Mesendoderm (in vitro differentiated cells): ENCODE results near the gene CCSER1.

Experiments used
- DNase-seq: peaks from one replicate; pipeline ENCODE4 v3.0.0; 2013
- H2AK5ac ChIP-seq: 2 replicates; pipeline ENCODE4 v1.6.1; 2013; ENCODE audit warnings: low read length, inconsistent platforms
- H2BK120ac ChIP-seq: 2 replicates; pipeline ENCODE4 v1.6.1; 2013; ENCODE audit warnings: low read depth, mild to moderate bottlenecking, low read length, moderate library complexity, mixed read lengths
- H2BK15ac ChIP-seq: replicated peaks from 2 replicates; pipeline ENCODE4 v1.6.1; 2013; ENCODE audit warnings: low read depth, mild to moderate bottlenecking, moderate library complexity
- H2BK5ac ChIP-seq: 2 replicates; pipeline ENCODE4 v1.6.1; 2013; ENCODE audit warnings: low read length, inconsistent platforms
- H3K18ac ChIP-seq: 2 replicates; pipeline ENCODE4 v1.6.1; 2013; ENCODE audit warnings: mild to moderate bottlenecking, low read length, mixed read lengths
- H3K23ac ChIP-seq: one replicate; pipeline ENCODE4 v1.6.1; 2013; ENCODE audit warnings: low read length
- H3K27ac ChIP-seq: 2 replicates; pipeline ENCODE4 v1.5.1; 2013; ENCODE audit warnings: low read depth, mild to moderate bottlenecking, inconsistent platforms, low read length, moderate library complexity
- H3K27me3 ChIP-seq: 2 replicates; pipeline ENCODE4 v1.6.1; 2013; ENCODE audit warnings: low read length, control low read depth, mild to moderate bottlenecking, inconsistent platforms; ENCODE audit not compliant: insufficient read depth, poor library complexity
- H3K36me3 ChIP-seq: 2 replicates; pipeline ENCODE4 v1.6.1; 2013; ENCODE audit warnings: low read length, inconsistent platforms; ENCODE audit not compliant: control insufficient read depth, insufficient read depth
- H3K4ac ChIP-seq: one replicate; pipeline ENCODE4 v1.6.1; 2013; ENCODE audit warnings: low read depth, mild to moderate bottlenecking, low read length, moderate library complexity
- H3K4me1 ChIP-seq: 2 replicates; pipeline ENCODE4 v1.6.1; 2013; ENCODE audit warnings: low read depth, low read length, inconsistent platforms; ENCODE audit not compliant: control insufficient read depth
- H3K4me2 ChIP-seq: 2 replicates; pipeline ENCODE4 v1.6.1; 2013; ENCODE audit warnings: low read length
- H3K4me3 ChIP-seq: 2 replicates; pipeline ENCODE4 v1.5.1; 2013; ENCODE audit warnings: mild to moderate bottlenecking, low read length
- H3K56ac ChIP-seq: one replicate; pipeline ENCODE4 v1.6.1; 2013; ENCODE audit warnings: low read length
- H3K79me1 ChIP-seq: 2 replicates; pipeline ENCODE4 v1.6.1; 2013; ENCODE audit warnings: low read length, inconsistent platforms
- H3K79me2 ChIP-seq: 2 replicates; pipeline ENCODE4 v1.6.1; 2013; ENCODE audit warnings: mild to moderate bottlenecking, low read length; ENCODE audit not compliant: control insufficient read depth, insufficient read depth
- H3K9ac ChIP-seq: 2 replicates; pipeline ENCODE4 v1.6.1; 2013; ENCODE audit warnings: low read length, inconsistent platforms
- H4K5ac ChIP-seq: one replicate; pipeline ENCODE4 v1.6.1; 2013; ENCODE audit warnings: low read length
- H4K8ac ChIP-seq: one replicate; pipeline ENCODE4 v1.6.1; 2013; ENCODE audit warnings: low read depth, mild to moderate bottlenecking, control low read depth, low read length, moderate library complexity
- WGBS: extraction: QIAGEN DNeasy Blood & Tissue Kit; methylation state at CpG from one replicate; pipeline ENCODE4 v1.1.7; 2013; ENCODE audit warnings: low lambda C conversion rate, missing lambda C conversion rate; ENCODE audit not compliant: insufficient coverage; ENCODE audit errors: extremely low coverage; 5-methylcytosine and 5-hydroxymethylcytosine counted together

Gene CCSER1

GRCh38 chr4:91590260-91590659, 1463.1 kb downstream of the CCSER1 start:
- Histone ChIP-seq H3K18ac (no peak overlapping the region), H3K27ac (no peak overlapping the region), H3K27me3 (no peaks in the 10 kb centered on the region), H3K23ac (no peak overlapping the region), H3K9ac (no peak overlapping the region), H2BK120ac (no peak overlapping the region), H3K79me1 (no peaks in the 10 kb centered on the region), H3K79me2 (no peaks in the 10 kb centered on the region), H3K4ac (no peak overlapping the region), H2AK5ac (no peak overlapping the region), H3K4me3 (no peak overlapping the region), H4K8ac (no peak overlapping the region), H2BK15ac (no peak overlapping the region), H3K56ac (no peak overlapping the region), H3K4me2 (no peak overlapping the region), H2BK5ac (no peak overlapping the region), H4K5ac (no peak overlapping the region), H3K4me1 (no peaks in the 10 kb centered on the region), H3K36me3 (no peaks in the 10 kb centered on the region)
- no CpG with 5 or more reads among the region's 3 CpGs for WGBS
- DNase-seq: no peak

DNA sequence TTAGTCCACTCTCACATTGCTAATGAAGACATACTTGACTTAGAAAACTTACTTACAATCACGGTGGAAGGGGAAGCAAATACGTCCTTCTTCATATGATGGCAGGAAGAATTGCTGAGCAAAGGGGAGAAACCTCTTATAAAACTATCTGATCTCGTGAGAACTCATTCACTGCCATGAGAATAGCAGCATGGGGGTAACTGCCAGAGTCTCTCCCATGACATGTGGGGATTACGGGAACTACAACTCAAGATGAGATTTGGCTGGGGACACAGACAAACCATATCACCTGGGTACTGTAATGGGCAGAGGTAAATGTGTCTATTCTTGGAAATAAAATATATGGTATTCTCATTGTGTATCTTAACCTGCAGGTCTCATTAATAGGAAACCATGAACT, 1464.9 kb downstream of the CCSER1 start:
- Histone ChIP-seq H3K9ac (no peak overlapping the region), H3K27me3 (no peaks in the 10 kb centered on the region), H3K36me3 (no peaks in the 10 kb centered on the region), H3K79me2 (no peaks in the 10 kb centered on the region), H3K18ac (no peak overlapping the region), H2BK120ac (no peak overlapping the region), H2BK15ac (no peak overlapping the region), H3K4me2 (no peak overlapping the region), H3K4me1 (no peaks in the 10 kb centered on the region), H2AK5ac (no peak overlapping the region), H3K4ac (no peak overlapping the region), H4K5ac (no peak overlapping the region), H3K27ac (no peak overlapping the region), H4K8ac (no peak overlapping the region), H3K56ac (no peak overlapping the region), H3K4me3 (no peak overlapping the region), H3K79me1 (no peaks in the 10 kb centered on the region), H2BK5ac (no peak overlapping the region), H3K23ac (no peak overlapping the region)
- peak; percentile 14 for DNase-seq
- WGBS: no CpG with 5 or more reads among the region's 4 CpGs

DNA sequence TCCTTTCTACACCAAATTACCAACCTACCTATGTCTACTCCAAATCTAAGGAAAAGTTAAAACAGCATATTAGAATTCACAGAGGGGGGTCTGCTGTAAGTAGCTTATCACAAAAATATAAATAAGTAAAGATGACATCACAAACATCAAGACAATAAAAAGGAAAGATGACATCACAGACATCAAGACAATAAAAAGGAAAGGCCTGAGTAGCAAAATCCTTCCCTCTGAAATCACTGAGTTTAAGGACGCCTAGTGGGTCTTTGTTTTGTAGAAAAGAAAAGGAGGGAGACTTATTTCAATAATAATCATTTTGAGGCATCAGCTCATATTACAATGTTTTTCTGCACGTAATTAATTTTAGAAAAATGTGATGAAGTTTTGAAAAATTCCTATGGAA, 1469.5 kb downstream of the CCSER1 start:
- no peak overlapping the region for H3K23ac ChIP-seq
- no peaks in the 10 kb centered on the region for H3K4me1 ChIP-seq
- H3K56ac ChIP-seq: no peak overlapping the region
- H2BK120ac ChIP-seq: no peak overlapping the region
- no peaks in the 10 kb centered on the region for H3K79me2 ChIP-seq
- H4K5ac ChIP-seq: no peak overlapping the region
- H3K27me3 ChIP-seq: no peaks in the 10 kb centered on the region
- no peaks in the 10 kb centered on the region for H3K36me3 ChIP-seq
- no peak overlapping the region for H3K4ac ChIP-seq
- no peak overlapping the region for H3K9ac ChIP-seq
- no peak overlapping the region for H2AK5ac ChIP-seq
- no peak overlapping the region for H2BK15ac ChIP-seq
- no peak overlapping the region for H2BK5ac ChIP-seq
- no peak for DNase-seq
- no CpG with 5 or more reads among the region's 2 CpGs for WGBS
- no peak overlapping the region for H3K27ac ChIP-seq
- no peak overlapping the region for H3K4me3 ChIP-seq
- no peak overlapping the region for H3K18ac ChIP-seq
- no peaks in the 10 kb centered on the region for H3K79me1 ChIP-seq
- no peak overlapping the region for H3K4me2 ChIP-seq
- no peak overlapping the region for H4K8ac ChIP-seq

- no peak overlapping the region for H2BK120ac ChIP-seq
- no peak overlapping the region for H3K56ac ChIP-seq
- H2BK5ac ChIP-seq: no peak overlapping the region
- H3K4ac ChIP-seq: no peak overlapping the region
- no peaks in the 10 kb centered on the region for H3K27me3 ChIP-seq
- DNase-seq: no peak
- no peak overlapping the region for H3K23ac ChIP-seq
- H3K18ac ChIP-seq: no peak overlapping the region
- no peaks in the 10 kb centered on the region for H3K79me1 ChIP-seq
- no peak overlapping the region for H2BK15ac ChIP-seq
- H2AK5ac ChIP-seq: no peak overlapping the region
- no peak overlapping the region for H3K27ac ChIP-seq
- H3K4me1 ChIP-seq: no peaks in the 10 kb centered on the region
- H3K4me3 ChIP-seq: no peak overlapping the region
- H3K79me2 ChIP-seq: no peaks in the 10 kb centered on the region
- no peak overlapping the region for H4K8ac ChIP-seq
- H3K36me3 ChIP-seq: no peaks in the 10 kb centered on the region
- H4K5ac ChIP-seq: no peak overlapping the region
- WGBS: no CpG with 5 or more reads among the region's 8 CpGs
- no peak overlapping the region for H3K9ac ChIP-seq
- no peak overlapping the region for H3K4me2 ChIP-seq
Observed at GRCh38 chr4:91598696-91599095, 1471.5 kb downstream of the CCSER1 start.

DNA sequence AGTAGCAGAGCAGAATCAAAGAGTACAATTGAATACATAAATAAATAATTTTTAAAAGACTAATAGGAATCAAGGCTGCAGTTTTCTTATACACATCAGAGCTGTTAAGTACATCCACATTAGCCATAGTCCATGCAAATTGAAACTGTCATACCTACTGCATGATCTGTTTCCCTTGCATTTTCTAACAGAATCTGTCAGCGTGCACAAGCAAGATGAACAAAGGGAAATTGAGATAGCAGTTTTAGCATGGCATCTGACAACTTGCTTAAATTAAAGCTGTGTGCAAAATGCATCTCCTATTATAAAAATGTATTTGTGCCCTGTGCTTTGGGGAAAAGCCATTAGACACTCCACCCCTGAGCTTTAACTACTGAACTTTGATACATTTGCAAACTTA, 1473.1 kb downstream of the CCSER1 start:
- no peak overlapping the region for H3K23ac ChIP-seq
- H3K56ac ChIP-seq: no peak overlapping the region
- no peak overlapping the region for H3K4ac ChIP-seq
- no peaks in the 10 kb centered on the region for H3K36me3 ChIP-seq
- H4K8ac ChIP-seq: no peak overlapping the region
- no peak overlapping the region for H3K18ac ChIP-seq
- H3K79me2 ChIP-seq: no peaks in the 10 kb centered on the region
- H3K4me2 ChIP-seq: no peak overlapping the region
- no peak overlapping the region for H3K4me3 ChIP-seq
- no peak for DNase-seq
- H2BK120ac ChIP-seq: no peak overlapping the region
- no peaks in the 10 kb centered on the region for H3K79me1 ChIP-seq
- no CpG with 5 or more reads among the region's 1 CpG for WGBS
- no peaks in the 10 kb centered on the region for H3K4me1 ChIP-seq
- H3K9ac ChIP-seq: no peak overlapping the region
- H4K5ac ChIP-seq: no peak overlapping the region
- H3K27me3 ChIP-seq: no peaks in the 10 kb centered on the region
- no peak overlapping the region for H3K27ac ChIP-seq
- no peak overlapping the region for H2BK5ac ChIP-seq
- no peak overlapping the region for H2BK15ac ChIP-seq
- H2AK5ac ChIP-seq: no peak overlapping the region

GRCh38 chr4:91601401-91601800, 1474.2 kb downstream of the CCSER1 start:
- no peak overlapping the region for H3K9ac ChIP-seq
- H3K36me3 ChIP-seq: no peaks in the 10 kb centered on the region
- no peak overlapping the region for H4K5ac ChIP-seq
- no CpG with 5 or more reads among the region's 1 CpG for WGBS
- no peaks in the 10 kb centered on the region for H3K27me3 ChIP-seq
- H3K56ac ChIP-seq: no peak overlapping the region
- no peak overlapping the region for H2AK5ac ChIP-seq
- H2BK15ac ChIP-seq: no peak overlapping the region
- no peaks in the 10 kb centered on the region for H3K79me2 ChIP-seq
- no peak overlapping the region for H2BK5ac ChIP-seq
- no peak overlapping the region for H3K4ac ChIP-seq
- no peak for DNase-seq
- no peak overlapping the region for H2BK120ac ChIP-seq
- no peak overlapping the region for H3K23ac ChIP-seq
- no peak overlapping the region for H3K4me3 ChIP-seq
- H3K18ac ChIP-seq: no peak overlapping the region
- no peak overlapping the region for H4K8ac ChIP-seq
- H3K27ac ChIP-seq: no peak overlapping the region
- H3K79me1 ChIP-seq: no peaks in the 10 kb centered on the region
- no peak overlapping the region for H3K4me2 ChIP-seq
- H3K4me1 ChIP-seq: no peaks in the 10 kb centered on the region
